Upper lobe of left lung (tissue), 4 donors: ENCODE results near the gene RUNX2.

Source experiments
- CTCF ChIP-seq, 6 experiments: fragments of 450-650 bp in 4 of 6; fragments of 200-600 bp in 2 of 6; sonication (generic) in 2 of 6; IDR thresholded peaks; one replicate each; pipeline ENCODE4 v1.5.1; 2016 to 2019; ENCODE audit warnings: antibody characterized with exemption in 6 of 6
- EP300 ChIP-seq, 4 donors: sonication (generic); formaldehyde crosslinking; IDR thresholded peaks; one replicate each; pipeline ENCODE4 v1.5.1; 2017; ENCODE audit warnings: antibody characterized with exemption in 4 of 4, control low read depth in 2 of 4
- POLR2A ChIP-seq, 4 donors: fragments of 450-650 bp; IDR thresholded peaks; one replicate each; pipeline ENCODE4 v1.5.1; 2016 to 2017; ENCODE audit warnings: antibody characterized with exemption in 4 of 4, mild to moderate bottlenecking in 2 of 4
- POLR2AphosphoS5 ChIP-seq, 2 donors: sonication (generic); formaldehyde crosslinking; IDR thresholded peaks; one replicate each; pipeline ENCODE4 v1.5.1; 2017; ENCODE audit warnings: antibody characterized with exemption in 2 of 2

GRCh38 chr6:45591306-45591705 lies 263.2 kb downstream of the RUNX2 start:
- TF ChIP-seq CTCF (IDR thresholded peaks at IDR 0.05) (no peak), POLR2AphosphoS5 (IDR thresholded peaks at IDR 0.05) (no peak), EP300 (IDR thresholded peaks at IDR 0.05) (no peak), POLR2A (IDR thresholded peaks at IDR 0.05) (no peak)
